Nucleus accumbens (tissue), 56 donors: ENCODE measurements around the gene UBAP1.
"Not testable (repeated sequence)": the region's sequence is repeated elsewhere in the genome, so short reads cannot be mapped to it uniquely, and the experiment has no call there.

Experiments used
- DNase-seq, 56 donors: peaks; one replicate each; lab custom pipeline; 2025; lab: John Stamatoyannopoulos, UW

The UBAP1 gene

GRCh38 chr9:34218446-34218845 is 39.6 kb downstream of the UBAP1 start:
- DNase-seq, result no peak

DNA sequence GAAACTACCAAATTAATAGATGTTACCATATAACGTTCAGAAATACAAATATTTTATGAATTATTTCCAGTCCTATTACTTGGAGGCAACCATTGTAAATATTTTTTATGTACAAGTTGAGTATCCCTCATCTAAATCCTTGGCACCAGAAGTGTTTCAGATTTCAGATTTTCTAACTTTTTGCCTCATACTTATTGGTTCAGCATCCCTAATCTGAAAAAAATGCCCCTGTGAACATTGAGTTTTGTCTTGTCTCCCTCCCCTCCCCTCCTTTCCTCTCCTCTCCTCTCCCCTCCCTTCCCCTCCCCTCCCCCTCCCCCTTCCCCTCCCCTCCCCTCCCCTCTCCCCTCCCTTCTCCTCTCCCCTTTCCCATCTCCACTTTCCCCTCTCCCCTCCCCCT is 40.6 kb downstream of the UBAP1 start:
- no peak for DNase-seq

GRCh38 chr9:34220218-34220617 is 41.4 kb downstream of the UBAP1 start:
- DNase-seq, result no peak

- DNase-seq, result no peak
Observed at GRCh38 chr9:34224349-34224748, 45.5 kb downstream of the UBAP1 start.

- DNase-seq, result not testable (repeated sequence)
Observed at GRCh38 chr9:34226144-34226760, 47.4 kb downstream of the UBAP1 start.

GRCh38 chr9:34227445-34227844 is 48.6 kb downstream of the UBAP1 start:
- DNase-seq, result no peak

DNA sequence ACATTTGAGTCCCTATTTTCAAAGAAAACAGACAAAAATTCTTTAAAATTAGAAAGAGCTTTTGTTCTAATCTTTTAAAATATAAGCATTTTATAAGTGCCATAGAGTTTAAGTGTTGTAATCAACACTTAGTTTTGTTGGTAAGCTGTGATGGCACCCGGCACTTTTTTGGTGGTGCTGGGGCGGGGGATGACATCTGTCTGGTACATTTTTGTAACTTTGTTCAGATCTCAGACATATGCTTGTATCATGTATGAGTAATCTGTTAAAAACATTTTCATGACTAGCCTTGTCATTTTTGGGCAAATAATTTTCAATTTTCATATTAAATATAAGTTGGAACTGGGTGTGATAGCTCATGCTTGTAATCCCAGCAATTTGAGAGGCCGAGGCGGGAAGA is 51.7 kb downstream of the UBAP1 start:
- peak in 4 of 56 donors; percentile 5 to 23 (median 16) for DNase-seq

GRCh38 chr9:34232201-34232600 is 53.4 kb downstream of the UBAP1 start:
- no peak for DNase-seq

DNA sequence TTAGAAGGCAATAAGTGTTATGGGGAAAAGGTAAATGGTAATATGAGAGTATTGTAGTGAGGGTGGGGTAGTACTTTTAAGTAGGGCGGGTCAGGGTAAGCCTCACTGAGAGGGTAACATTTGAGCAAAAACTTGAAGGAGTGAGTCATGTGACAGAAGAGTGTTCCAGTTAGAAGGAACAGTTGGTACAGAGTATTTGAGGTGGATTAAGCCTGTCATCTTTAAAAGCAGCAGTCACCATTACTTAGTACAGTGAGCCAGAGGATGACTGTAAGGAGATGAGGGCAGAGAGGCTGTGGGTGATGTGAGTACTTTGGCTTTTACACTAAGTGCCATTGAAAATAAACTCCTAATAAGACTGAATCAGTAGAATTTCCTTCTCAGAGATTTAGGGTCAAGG is 54.8 kb downstream of the UBAP1 start:
- DNase-seq, result no peak

GRCh38 chr9:34237836-34238235 is 59.0 kb downstream of the UBAP1 start:
- DNase-seq, result no peak

- no peak for DNase-seq
Observed at GRCh38 chr9:34240006-34240405, 61.2 kb downstream of the UBAP1 start.

DNA sequence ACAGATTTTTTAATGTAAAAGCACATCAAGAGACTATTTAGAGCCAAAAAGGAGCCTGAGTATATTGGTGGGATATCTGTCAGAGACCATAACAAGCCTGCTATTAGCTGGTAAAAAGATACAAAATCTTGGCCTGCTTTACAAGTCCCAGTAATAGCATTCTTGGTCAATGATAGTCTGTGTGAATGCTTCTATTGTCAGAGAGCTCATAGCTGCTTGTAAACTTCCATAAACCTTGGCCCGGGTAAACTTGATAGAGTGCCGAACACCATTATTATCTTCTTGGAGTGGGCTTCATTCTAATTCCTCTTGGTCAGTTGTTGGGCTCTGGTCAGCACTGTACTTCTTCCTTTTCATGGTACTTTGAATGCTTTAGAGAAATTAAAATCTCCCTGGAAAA is 64.0 kb downstream of the UBAP1 start:
- no peak for DNase-seq

- not testable (repeated sequence) for DNase-seq
Observed at GRCh38 chr9:34245212-34245611, 66.4 kb downstream of the UBAP1 start.

DNA sequence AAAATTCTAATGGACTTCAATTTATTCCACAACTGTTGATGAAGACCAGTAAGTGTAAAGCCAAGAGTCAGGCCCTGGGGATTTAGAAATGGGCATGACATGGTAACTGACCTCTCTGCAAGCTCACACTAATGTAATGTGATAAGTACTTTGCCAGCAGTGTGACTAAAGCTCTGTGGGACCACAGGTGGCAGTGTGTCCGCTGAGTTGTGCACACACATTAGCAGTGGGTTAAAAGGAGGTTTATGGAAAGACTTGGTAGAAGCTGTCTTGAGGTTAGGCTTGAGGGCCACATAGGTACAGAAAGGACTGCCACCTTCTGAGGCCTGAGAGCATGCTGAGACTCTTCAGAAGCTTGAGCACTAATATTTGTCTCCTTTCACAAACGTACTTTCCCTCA is 67.6 kb downstream of the UBAP1 start:
- DNase-seq, result no peak

GRCh38 chr9:34247782-34248181 is 68.9 kb downstream of the UBAP1 start:
- not testable (repeated sequence) for DNase-seq

DNA sequence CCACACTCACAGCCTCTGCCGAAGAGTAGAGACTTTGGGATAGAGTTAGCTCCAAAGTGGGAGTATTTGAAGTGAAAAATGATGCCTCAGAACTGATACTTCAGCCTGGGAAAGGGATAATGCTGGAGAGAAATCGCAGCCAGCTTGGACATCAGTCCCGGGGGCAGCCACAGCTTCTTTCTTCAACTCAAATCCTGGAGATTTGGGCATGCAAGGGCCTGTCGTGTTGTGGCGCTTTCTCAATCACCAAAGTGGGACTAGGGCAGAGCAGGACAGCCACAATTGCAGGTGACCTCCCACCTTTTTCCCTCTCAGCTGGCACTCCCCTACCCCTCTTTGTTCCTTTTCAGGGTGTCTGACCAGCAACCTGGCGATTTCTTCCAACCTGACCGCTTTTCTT is 70.4 kb downstream of the UBAP1 start:
- no peak for DNase-seq

DNA sequence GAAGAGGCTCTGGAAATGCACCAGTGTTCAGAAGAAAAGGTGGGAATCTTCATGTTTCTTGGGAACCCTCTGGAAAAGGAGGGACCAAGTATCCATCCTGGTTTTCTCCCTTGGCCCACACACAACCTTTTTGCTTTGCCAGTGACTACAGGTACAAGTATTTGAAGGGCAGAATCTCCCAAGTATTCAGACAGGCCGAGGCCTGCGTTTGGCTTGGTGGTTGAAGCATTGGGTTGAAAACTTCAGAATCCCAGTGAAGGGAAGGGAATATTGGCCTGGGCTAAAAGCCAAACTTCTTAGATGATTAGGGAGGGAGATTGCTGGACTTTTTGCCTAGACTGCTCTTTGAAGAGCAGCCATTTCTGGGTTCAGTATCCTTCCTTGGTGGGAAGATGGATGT is 71.9 kb downstream of the UBAP1 start:
- no peak for DNase-seq

DNA sequence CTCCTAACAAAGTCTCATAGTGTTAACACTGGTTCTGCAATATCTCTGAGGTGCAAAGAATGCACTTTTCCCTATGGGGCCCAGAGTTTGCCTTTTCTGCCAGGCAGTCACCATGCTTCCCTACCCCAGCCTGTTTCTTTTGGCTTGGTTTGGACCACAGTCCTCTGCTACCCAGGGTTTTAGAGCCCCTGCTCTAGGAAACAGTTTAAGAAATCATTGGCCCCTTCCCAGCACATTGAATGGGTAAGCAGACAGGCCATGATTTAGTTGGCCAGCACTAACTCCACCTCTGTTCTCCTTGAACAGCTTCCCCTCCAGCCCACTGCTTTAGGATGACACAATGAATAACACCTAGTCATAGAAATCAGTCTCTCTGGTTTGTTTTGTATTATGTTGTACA is 73.2 kb downstream of the UBAP1 start:
- DNase-seq, result no peak

GRCh38 chr9:34252670-34253459 is 74.0 kb downstream of the UBAP1 start:
- peak in 46 of 56 donors; percentile 2 to 80 (median 41) for DNase-seq

GRCh38 chr9:34253460-34253837 is 74.6 kb downstream of the UBAP1 start:
- peak in 31 of 56 donors; percentile 4 to 50 (median 23) for DNase-seq

- peak in 7 of 56 donors; percentile 4 to 25 (median 11) for DNase-seq
Observed at GRCh38 chr9:34254141-34254913, 75.5 kb downstream of the UBAP1 start.
